BE2C (cell line): ENCODE data around the gene SNX25.

Source experiments
- DNase-seq: peaks from one replicate; pipeline ENCODE4 v3.0.0-alpha.2; 2020
- H3K27me3 ChIP-seq: fragments of 250-450 bp; sonication (Bioruptor Pico); 2 replicates; pipeline ENCODE4 v1.5.1; 2020; ENCODE audit warnings: mild to moderate bottlenecking
- H3K36me3 ChIP-seq: fragments of 250-450 bp; sonication (Bioruptor Pico); 2 replicates; pipeline ENCODE4 v1.5.1; 2020; ENCODE audit warnings: mild to moderate bottlenecking
- H3K4me1 ChIP-seq: fragments of 250-450 bp; sonication (Bioruptor Pico); 2 replicates; pipeline ENCODE4 v1.5.1; 2020
- H3K4me3 ChIP-seq: 2 replicates; pipeline ENCODE4 v1.5.1; 2011; ENCODE audit warnings: low read depth, low read length
- H3K9me3 ChIP-seq: fragments of 250-450 bp; sonication (Bioruptor Pico); 2 replicates; pipeline ENCODE4 v1.5.1; 2020
- TF ChIP-seq, protein P1 (sequence below): IDR thresholded peaks from 2 replicates; pipeline ENCODE4 v1.5.1; 2012; ENCODE audit warnings: mild to moderate bottlenecking, low read depth, low read length

The SNX25 gene

DNA sequence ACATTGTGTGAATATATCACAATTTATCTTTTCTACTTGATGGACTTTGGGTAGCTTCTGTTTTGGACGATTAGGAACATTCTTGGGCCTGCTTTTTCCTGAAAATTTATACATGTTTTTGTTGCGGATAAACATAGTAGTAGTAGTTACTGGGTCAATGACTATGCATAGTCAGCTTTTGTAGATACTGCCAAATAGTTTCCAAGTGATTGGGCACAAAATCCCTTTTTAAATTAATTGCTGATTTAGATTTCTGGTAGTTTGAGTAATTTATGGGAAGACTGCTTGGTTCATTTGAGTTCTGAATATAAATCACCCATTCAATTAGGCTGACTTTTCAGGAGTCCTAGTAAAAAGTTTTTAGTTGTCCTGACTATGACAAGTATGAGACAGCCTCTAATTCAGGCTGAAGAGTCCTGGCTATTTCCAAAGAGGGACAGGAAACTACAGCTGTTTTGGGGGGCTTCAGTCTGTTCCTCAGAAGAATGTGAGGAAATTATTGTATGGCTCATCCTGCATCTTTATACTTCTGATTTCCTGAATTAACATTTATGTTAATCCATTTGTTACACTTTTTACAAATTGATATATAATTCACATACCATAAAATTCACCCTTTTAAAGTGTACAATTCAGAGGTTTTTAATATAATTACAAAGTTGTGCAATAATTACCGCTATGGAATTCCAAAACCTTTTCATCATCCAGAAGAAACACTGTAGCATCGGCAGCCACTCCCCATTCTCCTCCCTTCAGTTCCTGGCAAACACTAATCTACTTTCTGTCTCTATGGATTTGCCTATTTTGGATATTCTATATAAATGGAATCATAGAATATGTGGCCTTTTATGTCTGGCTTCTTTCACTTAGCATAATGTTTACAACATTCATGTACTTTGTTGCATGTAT is 172.1 kb downstream of the SNX25 start:
- Histone ChIP-seq H3K27me3 (no peaks in the 10 kb centered on the region), H3K4me1 (no peaks in the 10 kb centered on the region), H3K4me3 (no peak overlapping the region), H3K9me3 (no peaks in the 10 kb centered on the region; the same call in 1 of the 2 replicates), H3K36me3 (no peaks in the 10 kb centered on the region)
- TF ChIP-seq, protein P1, sequence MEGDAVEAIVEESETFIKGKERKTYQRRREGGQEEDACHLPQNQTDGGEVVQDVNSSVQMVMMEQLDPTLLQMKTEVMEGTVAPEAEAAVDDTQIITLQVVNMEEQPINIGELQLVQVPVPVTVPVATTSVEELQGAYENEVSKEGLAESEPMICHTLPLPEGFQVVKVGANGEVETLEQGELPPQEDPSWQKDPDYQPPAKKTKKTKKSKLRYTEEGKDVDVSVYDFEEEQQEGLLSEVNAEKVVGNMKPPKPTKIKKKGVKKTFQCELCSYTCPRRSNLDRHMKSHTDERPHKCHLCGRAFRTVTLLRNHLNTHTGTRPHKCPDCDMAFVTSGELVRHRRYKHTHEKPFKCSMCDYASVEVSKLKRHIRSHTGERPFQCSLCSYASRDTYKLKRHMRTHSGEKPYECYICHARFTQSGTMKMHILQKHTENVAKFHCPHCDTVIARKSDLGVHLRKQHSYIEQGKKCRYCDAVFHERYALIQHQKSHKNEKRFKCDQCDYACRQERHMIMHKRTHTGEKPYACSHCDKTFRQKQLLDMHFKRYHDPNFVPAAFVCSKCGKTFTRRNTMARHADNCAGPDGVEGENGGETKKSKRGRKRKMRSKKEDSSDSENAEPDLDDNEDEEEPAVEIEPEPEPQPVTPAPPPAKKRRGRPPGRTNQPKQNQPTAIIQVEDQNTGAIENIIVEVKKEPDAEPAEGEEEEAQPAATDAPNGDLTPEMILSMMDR, result no peak
- no peak for DNase-seq

DNA sequence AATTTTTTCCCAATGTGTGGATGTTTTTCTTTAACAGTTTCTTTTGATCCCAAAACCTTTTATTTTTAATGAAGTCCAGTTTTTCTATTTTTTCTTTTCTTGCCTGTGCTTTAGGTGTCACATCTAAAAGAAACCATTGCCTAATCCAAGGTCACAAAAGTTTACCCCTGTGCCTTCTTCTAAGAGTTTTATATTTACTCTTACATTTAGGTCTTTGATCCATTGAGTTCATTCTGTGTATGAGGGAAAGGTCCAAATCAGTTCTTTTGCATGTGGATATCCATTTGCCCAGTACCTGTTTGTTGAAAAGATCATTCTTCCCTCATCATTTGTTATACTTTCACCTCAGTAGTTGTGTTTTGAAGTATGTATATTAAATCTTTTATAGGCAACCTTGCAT is 173.4 kb downstream of the SNX25 start:
- Histone ChIP-seq H3K4me3 (no peak overlapping the region), H3K9me3 (no peaks in the 10 kb centered on the region; the same call in 1 of the 2 replicates), H3K27me3 (no peaks in the 10 kb centered on the region), H3K36me3 (no peaks in the 10 kb centered on the region), H3K4me1 (no peaks in the 10 kb centered on the region)
- DNase-seq, result no peak
- TF ChIP-seq, protein P1, result no peak

GRCh38 chr4:185383451-185383850 is 174.1 kb downstream of the SNX25 start:
- Histone ChIP-seq H3K4me1 (no peaks in the 10 kb centered on the region), H3K9me3 (no peaks in the 10 kb centered on the region; the same call in 1 of the 2 replicates), H3K36me3 (no peaks in the 10 kb centered on the region), H3K4me3 (no peak overlapping the region), H3K27me3 (no peaks in the 10 kb centered on the region)
- DNase-seq, result no peak
- TF ChIP-seq, protein P1, result no peak

DNA sequence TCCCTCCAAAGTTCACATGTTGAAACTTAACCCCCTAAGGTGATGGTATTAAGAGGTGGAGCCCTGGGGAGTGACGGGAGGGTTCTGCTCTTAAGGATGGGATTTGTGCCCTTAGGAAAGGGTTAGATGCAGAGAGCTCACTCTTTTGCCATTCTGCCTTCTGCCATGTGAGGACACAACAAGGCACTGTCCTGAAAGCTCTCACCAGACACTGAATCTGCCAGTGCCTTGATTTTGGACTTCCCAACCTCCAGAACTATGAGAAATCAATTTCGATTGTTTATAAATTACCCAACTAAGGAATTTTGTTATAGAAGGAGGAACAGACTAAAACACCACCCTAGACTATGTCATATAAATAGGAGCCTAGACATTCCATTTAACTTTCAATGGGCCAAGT is 174.7 kb downstream of the SNX25 start:
- H3K4me3 ChIP-seq, result no peak overlapping the region

DNA sequence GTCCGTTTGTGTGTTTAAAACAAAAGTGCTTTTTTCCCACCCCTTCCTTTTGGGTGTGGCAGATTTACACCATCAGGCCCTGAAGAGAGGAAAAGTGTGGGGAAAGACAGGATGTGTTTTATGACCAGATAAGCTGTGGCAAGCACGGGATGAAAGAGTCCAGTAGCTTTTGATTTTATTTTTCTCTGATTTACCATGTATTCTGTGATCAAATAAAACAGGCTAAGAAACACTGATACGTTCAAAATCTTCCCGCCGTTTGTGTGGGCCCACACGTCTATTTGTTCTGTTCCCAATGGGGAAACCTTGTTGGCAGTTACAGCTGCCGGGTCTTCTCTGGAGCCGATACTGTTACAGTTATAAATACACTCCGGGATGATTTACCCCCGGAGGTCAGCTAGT is 175.5 kb downstream of the SNX25 start:
- TF ChIP-seq, protein P1, result no peak
- H3K36me3 ChIP-seq, result no peaks in the 10 kb centered on the region
- no peak overlapping the region for H3K4me3 ChIP-seq
- H3K4me1 ChIP-seq, result no peaks in the 10 kb centered on the region
- H3K27me3 ChIP-seq, result no peaks in the 10 kb centered on the region
- no peak for DNase-seq
- no peaks in the 10 kb centered on the region; the same call in 1 of the 2 replicates for H3K9me3 ChIP-seq

More for the DNA sequence above, 174.7 kb downstream of the SNX25 start:
- no peaks in the 10 kb centered on the region for H3K27me3 ChIP-seq
- no peak for DNase-seq
- no peaks in the 10 kb centered on the region; the same call in 1 of the 2 replicates for H3K9me3 ChIP-seq
- no peaks in the 10 kb centered on the region for H3K4me1 ChIP-seq
- TF ChIP-seq, protein P1, result no peak
- H3K36me3 ChIP-seq, result no peaks in the 10 kb centered on the region

DNA sequence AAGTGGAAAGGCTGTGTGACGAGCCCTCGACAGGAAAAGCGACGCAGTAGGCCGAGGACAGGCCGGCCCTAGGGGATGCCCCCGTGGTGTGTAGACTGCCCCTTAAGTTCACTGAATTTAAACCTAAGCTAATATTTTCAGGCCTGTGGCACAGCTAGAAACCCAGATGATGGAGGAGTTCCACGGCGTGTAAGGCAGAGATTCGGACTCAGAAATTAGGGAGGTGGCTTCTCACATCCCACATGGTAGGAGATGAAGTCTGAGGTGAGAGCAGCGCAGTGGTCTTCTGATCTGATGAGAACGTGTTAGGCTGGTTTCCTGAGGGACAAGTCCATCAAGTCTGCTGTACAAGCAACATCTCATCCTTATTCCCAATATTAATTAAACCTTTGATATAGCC is 178.6 kb downstream of the SNX25 start:
- DNase-seq, result no peak
- no peaks in the 10 kb centered on the region for H3K27me3 ChIP-seq
- H3K36me3 ChIP-seq, result no peaks in the 10 kb centered on the region
- no peak overlapping the region for H3K4me3 ChIP-seq
- H3K9me3 ChIP-seq, result no peaks in the 10 kb centered on the region
- TF ChIP-seq, protein P1, result no peak
- no peaks in the 10 kb centered on the region for H3K4me1 ChIP-seq
